HepG2 (cell line): ENCODE measurements around the gene KIN. TPM values are rescaled to one million over a fixed set of nuclear protein-coding genes. Genes with fewer than 3 reads are reported as not detected.

ENCODE experiments used
- MEIS2 ChIP-seq: sonication (generic); formaldehyde crosslinking; IDR thresholded peaks from 2 replicates; pipeline ENCODE4 v1.9.0; 2021; ENCODE audit warnings: mild to moderate bottlenecking, missing genetic modification reagents
- ZNF160 ChIP-seq: sonication (generic); formaldehyde crosslinking; IDR thresholded peaks from 2 replicates; pipeline ENCODE4 v1.8.0; 2022; ENCODE audit warnings: mild to moderate bottlenecking, inconsistent platforms, missing genetic modification reagents
- ZSCAN30 ChIP-seq: sonication (generic); formaldehyde crosslinking; IDR thresholded peaks from 2 replicates; pipeline ENCODE4 v1.5.0; 2020; ENCODE audit warnings: mild to moderate bottlenecking, missing genetic modification reagents
- polyA plus RNA-seq, 8 experiments: library from polyadenylated mRNA; depleted of rRNA in 3 of 8; stranded (reverse) in 7 of 8; unstranded in 1 of 8; fragments of >200 nt; fragmentation: Illumina TruSeq in 4 of 8; extraction: Trizol in 4 of 8; gene quantifications; 2 replicates each; pipeline versions ENCODE4 v1.2.1 to v1.2.3, GENCODE V29; 2011 to 2016; ENCODE audit warnings: low read depth in 4 of 8, missing spikeins in 1 of 8, mixed read lengths in 1 of 8; ENCODE audit not compliant: insufficient read depth in 1 of 8
- total RNA-seq, 5 experiments: library from RNA; depleted of rRNA; stranded (reverse); fragments of >200 nt; fragmentation: Illumina TruSeq; extraction: Trizol; gene quantifications; 2 replicates each; pipeline ENCODE4 v1.2.3, GENCODE V29; 2016; ENCODE audit warnings: low read depth in 1 of 5
- TF ChIP-seq, protein P1 (sequence below), 2 experiments: sonication (generic) in 1 of 2; formaldehyde crosslinking in 1 of 2; IDR thresholded peaks; 2 replicates each; pipeline versions ENCODE4 v1.6.1 to v1.9.0; 2014 to 2022; ENCODE audit warnings: antibody characterized with exemption in 1 of 2, borderline replicate concordance in 1 of 2, inconsistent platforms in 1 of 2, low read depth in 1 of 2, missing genetic modification reagents in 1 of 2
- TF ChIP-seq, protein P2 (sequence below): sonication (generic); formaldehyde crosslinking; IDR thresholded peaks from 2 replicates; pipeline ENCODE4 v1.4.0; 2020; ENCODE audit warnings: missing genetic modification reagents
- TF ChIP-seq, protein P3 (sequence below): sonication (generic); formaldehyde crosslinking; IDR thresholded peaks from 2 replicates; pipeline ENCODE4 v1.4.0; 2020; ENCODE audit warnings: low read depth, mild to moderate bottlenecking, missing genetic modification reagents

The KIN gene
- total and polyA plus RNA-seq, 2 of the 13 experiments (the other 11 are each of a cell fraction or from before 2014, with no cell fraction given): 4.9 to 23.2 TPM

DNA sequence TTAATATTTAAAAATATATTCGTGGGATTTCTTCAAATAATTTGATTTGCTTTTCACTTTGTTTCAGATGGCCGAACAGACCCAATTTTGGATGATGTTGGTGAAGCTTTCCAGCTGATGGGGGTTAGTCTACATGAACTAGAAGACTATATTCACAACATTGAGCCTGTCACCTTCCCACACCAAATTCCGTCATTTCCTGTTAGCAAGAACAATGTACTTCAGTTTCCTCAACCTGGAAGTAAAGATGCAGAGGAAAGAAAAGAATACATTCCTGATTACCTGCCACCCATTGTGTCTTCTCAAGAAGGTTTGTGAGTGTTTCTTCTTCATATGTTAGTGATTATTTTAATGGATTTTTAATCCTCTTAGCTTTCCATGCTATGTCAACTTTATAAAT is 36.5 kb upstream of the KIN start (continued):
- TF ChIP-seq, protein P1, sequence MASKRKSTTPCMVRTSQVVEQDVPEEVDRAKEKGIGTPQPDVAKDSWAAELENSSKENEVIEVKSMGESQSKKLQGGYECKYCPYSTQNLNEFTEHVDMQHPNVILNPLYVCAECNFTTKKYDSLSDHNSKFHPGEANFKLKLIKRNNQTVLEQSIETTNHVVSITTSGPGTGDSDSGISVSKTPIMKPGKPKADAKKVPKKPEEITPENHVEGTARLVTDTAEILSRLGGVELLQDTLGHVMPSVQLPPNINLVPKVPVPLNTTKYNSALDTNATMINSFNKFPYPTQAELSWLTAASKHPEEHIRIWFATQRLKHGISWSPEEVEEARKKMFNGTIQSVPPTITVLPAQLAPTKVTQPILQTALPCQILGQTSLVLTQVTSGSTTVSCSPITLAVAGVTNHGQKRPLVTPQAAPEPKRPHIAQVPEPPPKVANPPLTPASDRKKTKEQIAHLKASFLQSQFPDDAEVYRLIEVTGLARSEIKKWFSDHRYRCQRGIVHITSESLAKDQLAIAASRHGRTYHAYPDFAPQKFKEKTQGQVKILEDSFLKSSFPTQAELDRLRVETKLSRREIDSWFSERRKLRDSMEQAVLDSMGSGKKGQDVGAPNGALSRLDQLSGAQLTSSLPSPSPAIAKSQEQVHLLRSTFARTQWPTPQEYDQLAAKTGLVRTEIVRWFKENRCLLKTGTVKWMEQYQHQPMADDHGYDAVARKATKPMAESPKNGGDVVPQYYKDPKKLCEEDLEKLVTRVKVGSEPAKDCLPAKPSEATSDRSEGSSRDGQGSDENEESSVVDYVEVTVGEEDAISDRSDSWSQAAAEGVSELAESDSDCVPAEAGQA (IDR thresholded peaks at IDR 0.05; ENCODE audit: low read depth): no peak
- TF ChIP-seq, protein P1 (CRISPR knock-in tag; IDR thresholded peaks at IDR 0.05; ENCODE audit: borderline replicate concordance): no peak
- TF ChIP-seq, protein P2, sequence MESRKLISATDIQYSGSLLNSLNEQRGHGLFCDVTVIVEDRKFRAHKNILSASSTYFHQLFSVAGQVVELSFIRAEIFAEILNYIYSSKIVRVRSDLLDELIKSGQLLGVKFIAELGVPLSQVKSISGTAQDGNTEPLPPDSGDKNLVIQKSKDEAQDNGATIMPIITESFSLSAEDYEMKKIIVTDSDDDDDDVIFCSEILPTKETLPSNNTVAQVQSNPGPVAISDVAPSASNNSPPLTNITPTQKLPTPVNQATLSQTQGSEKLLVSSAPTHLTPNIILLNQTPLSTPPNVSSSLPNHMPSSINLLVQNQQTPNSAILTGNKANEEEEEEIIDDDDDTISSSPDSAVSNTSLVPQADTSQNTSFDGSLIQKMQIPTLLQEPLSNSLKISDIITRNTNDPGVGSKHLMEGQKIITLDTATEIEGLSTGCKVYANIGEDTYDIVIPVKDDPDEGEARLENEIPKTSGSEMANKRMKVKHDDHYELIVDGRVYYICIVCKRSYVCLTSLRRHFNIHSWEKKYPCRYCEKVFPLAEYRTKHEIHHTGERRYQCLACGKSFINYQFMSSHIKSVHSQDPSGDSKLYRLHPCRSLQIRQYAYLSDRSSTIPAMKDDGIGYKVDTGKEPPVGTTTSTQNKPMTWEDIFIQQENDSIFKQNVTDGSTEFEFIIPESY (CRISPR knock-in tag): no peak
- TF ChIP-seq ZSCAN30 (CRISPR knock-in tag): no peak
- TF ChIP-seq ZNF160 (CRISPR knock-in tag): no peak
- TF ChIP-seq, protein P3, sequence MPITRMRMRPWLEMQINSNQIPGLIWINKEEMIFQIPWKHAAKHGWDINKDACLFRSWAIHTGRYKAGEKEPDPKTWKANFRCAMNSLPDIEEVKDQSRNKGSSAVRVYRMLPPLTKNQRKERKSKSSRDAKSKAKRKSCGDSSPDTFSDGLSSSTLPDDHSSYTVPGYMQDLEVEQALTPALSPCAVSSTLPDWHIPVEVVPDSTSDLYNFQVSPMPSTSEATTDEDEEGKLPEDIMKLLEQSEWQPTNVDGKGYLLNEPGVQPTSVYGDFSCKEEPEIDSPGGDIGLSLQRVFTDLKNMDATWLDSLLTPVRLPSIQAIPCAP (CRISPR knock-in tag): no peak
- no peak for TF ChIP-seq MEIS2 (CRISPR knock-in tag)
